Suprapubic skin (tissue), 4 donors: ENCODE data around the gene GJA3.

Experiments used
- POLR2A ChIP-seq, 2 donors: fragments of 450-650 bp; IDR thresholded peaks; one replicate each; pipeline ENCODE4 v1.6.1; 2017; ENCODE audit warnings: antibody characterized with exemption in 2 of 2, mild to moderate bottlenecking in 2 of 2, moderate library complexity in 2 of 2
- POLR2AphosphoS5 ChIP-seq, 3 donors: sonication (generic); formaldehyde crosslinking; IDR thresholded peaks; one replicate each; pipeline ENCODE4 v1.6.1; 2017; ENCODE audit warnings: antibody characterized with exemption in 3 of 3
- TF ChIP-seq, protein P1 (sequence below), 2 donors: fragments of 200-600 bp in 1 of 2; fragments of 450-650 bp in 1 of 2; sonication (generic) in 1 of 2; IDR thresholded peaks; one replicate each; pipeline ENCODE4 v1.5.1; 2016 to 2019; ENCODE audit warnings: antibody characterized with exemption in 2 of 2, mild to moderate bottlenecking in 1 of 2, moderate library complexity in 1 of 2

GRCh38 chr13:20151612-20152011, 9.2 kb downstream of the GJA3 start:
- TF ChIP-seq, protein P1, sequence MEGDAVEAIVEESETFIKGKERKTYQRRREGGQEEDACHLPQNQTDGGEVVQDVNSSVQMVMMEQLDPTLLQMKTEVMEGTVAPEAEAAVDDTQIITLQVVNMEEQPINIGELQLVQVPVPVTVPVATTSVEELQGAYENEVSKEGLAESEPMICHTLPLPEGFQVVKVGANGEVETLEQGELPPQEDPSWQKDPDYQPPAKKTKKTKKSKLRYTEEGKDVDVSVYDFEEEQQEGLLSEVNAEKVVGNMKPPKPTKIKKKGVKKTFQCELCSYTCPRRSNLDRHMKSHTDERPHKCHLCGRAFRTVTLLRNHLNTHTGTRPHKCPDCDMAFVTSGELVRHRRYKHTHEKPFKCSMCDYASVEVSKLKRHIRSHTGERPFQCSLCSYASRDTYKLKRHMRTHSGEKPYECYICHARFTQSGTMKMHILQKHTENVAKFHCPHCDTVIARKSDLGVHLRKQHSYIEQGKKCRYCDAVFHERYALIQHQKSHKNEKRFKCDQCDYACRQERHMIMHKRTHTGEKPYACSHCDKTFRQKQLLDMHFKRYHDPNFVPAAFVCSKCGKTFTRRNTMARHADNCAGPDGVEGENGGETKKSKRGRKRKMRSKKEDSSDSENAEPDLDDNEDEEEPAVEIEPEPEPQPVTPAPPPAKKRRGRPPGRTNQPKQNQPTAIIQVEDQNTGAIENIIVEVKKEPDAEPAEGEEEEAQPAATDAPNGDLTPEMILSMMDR (IDR thresholded peaks at IDR 0.05): no peak
- TF ChIP-seq POLR2A (IDR thresholded peaks at IDR 0.05): no peak
- TF ChIP-seq POLR2AphosphoS5 (IDR thresholded peaks at IDR 0.05): no peak
